ENCODE measurements around the gene TMEM236.

The TMEM236 gene

GRCh38 chr10:17835688-17836087 lies 83.7 kb downstream of the TMEM236 start:
- peak; percentile 94 for DNase-seq

- DNase-seq: peak; percentile 55
Observed at GRCh38 chr10:17836942-17837341, 84.9 kb downstream of the TMEM236 start.

- no peak for DNase-seq
Observed at GRCh38 chr10:17838080-17838648, 86.2 kb downstream of the TMEM236 start.

DNA sequence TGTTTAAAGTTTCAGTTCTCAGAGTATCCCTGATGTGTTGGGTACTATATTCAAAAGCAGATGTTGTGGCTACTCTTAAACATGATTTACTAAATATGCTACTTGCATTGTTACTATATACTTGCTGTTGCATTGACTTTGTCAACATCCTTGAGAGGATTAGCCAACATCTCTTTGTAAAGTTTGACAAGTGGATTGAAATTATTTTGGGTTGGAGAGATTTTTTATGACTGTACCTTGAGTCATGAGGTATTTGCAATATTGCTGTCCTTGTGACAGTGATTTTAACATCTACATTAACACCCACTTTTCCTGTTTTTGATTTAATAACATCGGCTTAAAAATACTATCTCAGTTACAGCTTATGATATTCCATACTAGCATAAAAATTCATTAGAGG lies 89.0 kb downstream of the TMEM236 start:
- DNase-seq: no peak

DNA sequence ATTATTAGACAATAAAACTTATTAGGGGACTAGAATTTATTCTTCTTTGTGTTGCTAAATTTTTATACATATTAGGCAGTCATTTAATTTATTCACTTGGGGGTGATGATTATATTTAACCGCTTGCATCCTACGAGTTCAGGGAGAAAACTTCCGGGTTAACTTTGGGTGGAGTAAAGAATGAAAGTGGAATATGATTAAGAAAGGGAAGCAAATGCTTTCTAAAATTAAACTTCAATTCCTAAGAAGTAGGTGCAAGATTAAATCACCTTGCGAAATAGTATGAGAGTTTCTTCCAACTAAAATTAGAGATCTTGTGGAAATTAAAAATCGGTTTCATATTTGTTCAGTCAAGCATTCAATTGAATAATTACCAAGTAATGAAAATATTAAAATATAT lies 90.6 kb downstream of the TMEM236 start:
- DNase-seq: no peak

- DNase-seq: no peak
Observed at GRCh38 chr10:17847585-17848296, 95.7 kb downstream of the TMEM236 start.

DNA sequence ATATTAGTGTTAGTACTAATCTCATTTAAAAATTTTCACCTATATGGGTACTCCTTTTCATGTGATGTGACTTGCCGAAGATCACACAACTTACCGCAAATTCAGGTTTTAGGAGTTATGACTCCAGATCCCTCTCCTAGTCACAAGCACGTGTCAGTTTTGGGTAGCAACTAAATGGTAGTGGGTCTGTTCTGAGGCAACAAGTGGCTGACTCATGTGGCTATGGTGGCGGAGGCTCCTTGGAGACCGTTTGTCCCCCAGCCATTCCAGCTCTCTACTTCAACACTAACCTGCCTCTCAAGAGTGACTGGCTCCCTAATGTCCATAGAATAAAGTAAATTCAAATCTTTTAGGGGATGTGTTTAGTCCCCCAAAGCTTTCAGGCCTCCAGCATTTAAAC lies 96.6 kb downstream of the TMEM236 start:
- no peak for DNase-seq
